ENCODE measurements around the gene TTLL7.

DNA sequence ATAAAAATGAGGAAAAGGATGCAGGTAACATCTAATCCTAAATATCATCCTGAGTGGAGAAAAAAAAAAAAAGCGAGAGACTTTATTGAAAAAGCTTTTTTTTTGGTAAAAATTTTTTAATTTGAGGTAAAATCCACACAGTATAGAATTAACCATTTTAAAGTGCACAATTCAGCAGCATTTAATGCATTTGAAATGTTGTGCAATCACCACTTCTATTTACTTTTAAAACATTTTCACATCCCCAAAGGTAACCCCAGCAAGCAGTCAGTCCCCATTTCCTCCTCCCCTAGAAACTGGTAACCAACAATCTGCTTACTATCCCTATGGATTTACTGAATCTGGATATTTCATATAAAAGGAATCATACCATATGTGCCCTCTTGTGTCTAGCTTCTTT is 166.7 kb downstream of the TTLL7 start:
- TF ChIP-seq, protein P1, sequence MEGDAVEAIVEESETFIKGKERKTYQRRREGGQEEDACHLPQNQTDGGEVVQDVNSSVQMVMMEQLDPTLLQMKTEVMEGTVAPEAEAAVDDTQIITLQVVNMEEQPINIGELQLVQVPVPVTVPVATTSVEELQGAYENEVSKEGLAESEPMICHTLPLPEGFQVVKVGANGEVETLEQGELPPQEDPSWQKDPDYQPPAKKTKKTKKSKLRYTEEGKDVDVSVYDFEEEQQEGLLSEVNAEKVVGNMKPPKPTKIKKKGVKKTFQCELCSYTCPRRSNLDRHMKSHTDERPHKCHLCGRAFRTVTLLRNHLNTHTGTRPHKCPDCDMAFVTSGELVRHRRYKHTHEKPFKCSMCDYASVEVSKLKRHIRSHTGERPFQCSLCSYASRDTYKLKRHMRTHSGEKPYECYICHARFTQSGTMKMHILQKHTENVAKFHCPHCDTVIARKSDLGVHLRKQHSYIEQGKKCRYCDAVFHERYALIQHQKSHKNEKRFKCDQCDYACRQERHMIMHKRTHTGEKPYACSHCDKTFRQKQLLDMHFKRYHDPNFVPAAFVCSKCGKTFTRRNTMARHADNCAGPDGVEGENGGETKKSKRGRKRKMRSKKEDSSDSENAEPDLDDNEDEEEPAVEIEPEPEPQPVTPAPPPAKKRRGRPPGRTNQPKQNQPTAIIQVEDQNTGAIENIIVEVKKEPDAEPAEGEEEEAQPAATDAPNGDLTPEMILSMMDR (optimal IDR thresholded peaks at IDR 0.05 in 1 of 3, IDR thresholded peaks at IDR 0.05 in 1 of 3, conservative IDR thresholded peaks at IDR 0.05 in 1 of 3; ENCODE audit: extremely low read depth in 1 of 3, insufficient read depth in 2 of 3, low read length in 3 of 3): no peak
- TF ChIP-seq EZH2 (IDR thresholded peaks at IDR 0.05; ENCODE audit: low read length): no peak
